Ishikawa (cell line): ENCODE results near the gene CAMTA1.

Experiments used
- CEBPB ChIP-seq: IDR thresholded peaks from 2 replicates; pipeline ENCODE4 v1.6.1; 2012
- CREB1 ChIP-seq: IDR thresholded peaks from 2 replicates; pipeline ENCODE4 v1.6.1; 2012; ENCODE audit warnings: low read depth
- EGR1 ChIP-seq: IDR thresholded peaks from 2 replicates; pipeline ENCODE4 v1.6.1; 2012
- EP300 ChIP-seq: IDR thresholded peaks from 2 replicates; pipeline ENCODE4 v1.6.1; 2012; ENCODE audit warnings: borderline replicate concordance
- FOXM1 ChIP-seq: IDR thresholded peaks from 2 replicates; pipeline ENCODE4 v1.6.1; 2012; ENCODE audit warnings: low read depth, borderline replicate concordance
- NFIC ChIP-seq: IDR thresholded peaks from 2 replicates; pipeline ENCODE4 v1.6.1; 2012
- RAD21 ChIP-seq: IDR thresholded peaks from 2 replicates; pipeline ENCODE4 v1.6.1; 2012; ENCODE audit warnings: low read depth
- TAF1 ChIP-seq: IDR thresholded peaks from 2 replicates; pipeline ENCODE4 v1.6.1; 2012; ENCODE audit warnings: low read depth, mild to moderate bottlenecking
- TCF12 ChIP-seq: IDR thresholded peaks from 2 replicates; pipeline ENCODE4 v1.6.1; 2012; ENCODE audit warnings: low read depth
- TEAD4 ChIP-seq: IDR thresholded peaks from 2 replicates; pipeline ENCODE4 v1.6.1; 2012
- YY1 ChIP-seq: IDR thresholded peaks from 2 replicates; pipeline ENCODE4 v1.6.1; 2012; ENCODE audit warnings: low read depth
- ZBTB7A ChIP-seq: IDR thresholded peaks from 2 replicates; pipeline ENCODE4 v1.6.1; 2012; ENCODE audit warnings: low read depth
- TF ChIP-seq, protein P1 (sequence below): IDR thresholded peaks from 2 replicates; pipeline ENCODE4 v1.6.1; 2012; ENCODE audit warnings: low read depth, mild to moderate bottlenecking
- TF ChIP-seq, protein P2 (sequence below): IDR thresholded peaks from 2 replicates; pipeline ENCODE4 v1.6.1; 2012
- TF ChIP-seq, protein P3 (sequence below): IDR thresholded peaks from 2 replicates; pipeline ENCODE4 v1.6.1; 2012

Gene CAMTA1

DNA sequence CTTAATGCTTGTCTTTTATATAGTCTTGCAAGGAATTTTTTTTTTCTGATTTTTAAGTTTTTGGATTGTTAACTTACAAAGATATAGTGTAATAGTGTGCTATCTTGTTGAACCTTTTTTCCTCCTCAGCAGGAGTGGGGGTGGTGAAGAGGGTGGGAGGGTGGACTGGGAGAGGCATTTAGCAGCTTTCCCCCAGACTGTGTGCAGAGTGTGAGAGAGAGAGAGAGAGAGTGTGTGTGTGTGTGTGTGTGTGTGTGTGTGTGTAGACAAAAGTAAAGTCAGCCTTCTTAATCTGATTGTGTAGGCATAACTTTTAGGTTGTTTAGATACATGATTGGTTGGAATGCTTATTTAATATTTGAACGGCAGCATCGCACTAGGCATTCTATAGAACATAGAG, 4.9 kb downstream of the CAMTA1 start:
- no peak for TF ChIP-seq TAF1
- no peak for TF ChIP-seq RAD21
- no peak for TF ChIP-seq TCF12
- TF ChIP-seq, protein P1, sequence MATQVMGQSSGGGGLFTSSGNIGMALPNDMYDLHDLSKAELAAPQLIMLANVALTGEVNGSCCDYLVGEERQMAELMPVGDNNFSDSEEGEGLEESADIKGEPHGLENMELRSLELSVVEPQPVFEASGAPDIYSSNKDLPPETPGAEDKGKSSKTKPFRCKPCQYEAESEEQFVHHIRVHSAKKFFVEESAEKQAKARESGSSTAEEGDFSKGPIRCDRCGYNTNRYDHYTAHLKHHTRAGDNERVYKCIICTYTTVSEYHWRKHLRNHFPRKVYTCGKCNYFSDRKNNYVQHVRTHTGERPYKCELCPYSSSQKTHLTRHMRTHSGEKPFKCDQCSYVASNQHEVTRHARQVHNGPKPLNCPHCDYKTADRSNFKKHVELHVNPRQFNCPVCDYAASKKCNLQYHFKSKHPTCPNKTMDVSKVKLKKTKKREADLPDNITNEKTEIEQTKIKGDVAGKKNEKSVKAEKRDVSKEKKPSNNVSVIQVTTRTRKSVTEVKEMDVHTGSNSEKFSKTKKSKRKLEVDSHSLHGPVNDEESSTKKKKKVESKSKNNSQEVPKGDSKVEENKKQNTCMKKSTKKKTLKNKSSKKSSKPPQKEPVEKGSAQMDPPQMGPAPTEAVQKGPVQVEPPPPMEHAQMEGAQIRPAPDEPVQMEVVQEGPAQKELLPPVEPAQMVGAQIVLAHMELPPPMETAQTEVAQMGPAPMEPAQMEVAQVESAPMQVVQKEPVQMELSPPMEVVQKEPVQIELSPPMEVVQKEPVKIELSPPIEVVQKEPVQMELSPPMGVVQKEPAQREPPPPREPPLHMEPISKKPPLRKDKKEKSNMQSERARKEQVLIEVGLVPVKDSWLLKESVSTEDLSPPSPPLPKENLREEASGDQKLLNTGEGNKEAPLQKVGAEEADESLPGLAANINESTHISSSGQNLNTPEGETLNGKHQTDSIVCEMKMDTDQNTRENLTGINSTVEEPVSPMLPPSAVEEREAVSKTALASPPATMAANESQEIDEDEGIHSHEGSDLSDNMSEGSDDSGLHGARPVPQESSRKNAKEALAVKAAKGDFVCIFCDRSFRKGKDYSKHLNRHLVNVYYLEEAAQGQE = no peak
- TF ChIP-seq CREB1 = no peak
- TF ChIP-seq, protein P2, sequence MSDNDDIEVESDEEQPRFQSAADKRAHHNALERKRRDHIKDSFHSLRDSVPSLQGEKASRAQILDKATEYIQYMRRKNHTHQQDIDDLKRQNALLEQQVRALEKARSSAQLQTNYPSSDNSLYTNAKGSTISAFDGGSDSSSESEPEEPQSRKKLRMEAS = no peak
- TF ChIP-seq NFIC = no peak
- no peak for TF ChIP-seq YY1
- no peak for TF ChIP-seq EGR1

DNA sequence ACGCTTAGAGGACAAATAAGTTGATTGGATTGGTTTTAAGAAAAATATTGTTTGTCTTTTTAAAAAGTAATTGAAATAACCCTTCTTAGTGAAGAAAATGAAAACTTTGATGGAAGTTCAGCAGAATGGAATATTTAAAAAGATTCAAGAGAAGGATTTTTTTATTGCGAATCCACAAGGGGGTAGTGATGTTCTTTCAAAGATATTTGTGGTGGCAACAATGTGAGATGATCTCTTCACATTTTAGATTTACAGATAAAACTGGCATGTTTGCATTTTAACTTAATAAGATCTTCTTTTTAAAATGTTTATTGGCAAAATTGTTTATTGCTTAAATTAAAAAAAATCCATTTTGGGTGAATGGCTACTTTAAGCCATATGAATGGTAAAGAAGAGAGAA, 8.9 kb downstream of the CAMTA1 start:
- TF ChIP-seq, protein P1 = no peak
- no peak for TF ChIP-seq CEBPB
- peak; percentile 30 for TF ChIP-seq RAD21
- no peak for TF ChIP-seq TCF12

DNA sequence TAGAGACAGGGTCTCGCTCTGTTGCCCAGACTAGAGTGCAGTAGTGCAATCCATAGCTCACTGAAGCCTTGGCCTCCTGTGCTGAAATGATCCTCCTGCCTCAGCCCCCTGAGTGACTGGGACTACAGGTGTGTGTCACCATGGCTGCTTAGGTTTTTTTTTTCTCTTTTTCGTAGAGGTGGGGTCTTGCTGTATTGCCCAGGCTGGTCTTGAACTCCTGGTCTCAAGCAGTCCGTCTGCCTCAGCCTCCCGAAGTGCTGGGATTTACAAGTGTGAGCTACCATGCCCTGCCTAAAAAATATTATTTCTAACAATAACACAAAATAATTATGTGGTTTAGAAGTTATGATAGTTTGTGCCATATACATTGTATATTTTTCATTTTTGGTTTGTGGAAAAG, 9.9 kb downstream of the CAMTA1 start:
- no peak for TF ChIP-seq TEAD4
- no peak for TF ChIP-seq TAF1
- TF ChIP-seq, protein P2 = no peak
- no peak for TF ChIP-seq YY1
- TF ChIP-seq, protein P3, sequence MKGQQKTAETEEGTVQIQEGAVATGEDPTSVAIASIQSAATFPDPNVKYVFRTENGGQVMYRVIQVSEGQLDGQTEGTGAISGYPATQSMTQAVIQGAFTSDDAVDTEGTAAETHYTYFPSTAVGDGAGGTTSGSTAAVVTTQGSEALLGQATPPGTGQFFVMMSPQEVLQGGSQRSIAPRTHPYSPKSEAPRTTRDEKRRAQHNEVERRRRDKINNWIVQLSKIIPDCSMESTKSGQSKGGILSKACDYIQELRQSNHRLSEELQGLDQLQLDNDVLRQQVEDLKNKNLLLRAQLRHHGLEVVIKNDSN = no peak
- TF ChIP-seq, protein P1 = no peak
- no peak for TF ChIP-seq EGR1
- no peak for TF ChIP-seq CEBPB
- TF ChIP-seq ZBTB7A = no peak
- TF ChIP-seq NFIC = no peak
- no peak for TF ChIP-seq EP300
- no peak for TF ChIP-seq TCF12
- TF ChIP-seq CREB1 = no peak

DNA sequence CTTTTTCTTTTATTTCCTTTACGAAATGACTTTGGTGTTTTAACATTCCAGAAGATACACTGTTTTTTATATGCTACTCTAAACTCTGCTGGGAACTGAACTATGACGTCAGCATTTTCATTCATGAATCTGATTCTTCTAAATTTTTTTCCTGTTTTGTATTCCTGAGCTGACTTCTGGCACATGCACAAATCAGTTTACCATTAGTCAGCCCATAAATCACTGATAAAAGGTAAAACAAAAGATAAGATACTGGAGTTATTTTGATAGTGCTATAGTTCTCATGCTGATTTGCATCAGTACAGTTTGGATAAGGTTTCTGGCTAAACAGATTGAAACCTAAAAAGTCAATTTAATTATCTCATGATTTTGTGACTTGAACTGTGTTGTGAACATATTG, 10.4 kb downstream of the CAMTA1 start:
- TF ChIP-seq YY1 (no peak), EP300 (no peak), EGR1 (no peak), RAD21 (no peak), CREB1 (no peak), NFIC (no peak), TCF12 (no peak), CEBPB (no peak), ZBTB7A (no peak), FOXM1 (no peak)
- TF ChIP-seq, protein P2 = no peak
- TF ChIP-seq, protein P3 = no peak

DNA sequence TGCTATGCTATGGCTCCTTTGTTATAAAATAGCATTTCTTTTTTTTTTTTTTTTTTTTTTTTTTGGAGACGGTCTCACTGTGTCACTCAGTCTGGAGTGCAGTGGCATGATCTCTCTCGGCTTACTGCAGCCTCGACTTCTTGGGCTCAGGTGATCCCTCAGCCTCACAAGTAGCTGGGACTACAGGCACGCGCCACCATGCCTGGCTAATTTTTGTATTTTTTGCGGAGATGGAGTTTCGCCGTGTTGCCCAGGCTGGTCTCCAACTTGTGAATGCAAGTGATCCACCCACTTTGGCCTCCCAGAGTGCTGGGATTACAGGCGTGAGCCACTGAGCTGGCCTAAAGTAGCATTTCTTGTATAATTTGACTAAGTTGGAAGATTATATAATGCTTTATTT, 10.8 kb downstream of the CAMTA1 start:
- TF ChIP-seq, protein P3 = no peak
- no peak for TF ChIP-seq EGR1
- TF ChIP-seq, protein P2 = no peak
